Hepatocyte (in vitro differentiated cells): Measurements from ENCODE around the gene LY86. TPM values are rescaled to one million over a fixed set of nuclear protein-coding genes. Genes with fewer than 3 reads are reported as not detected.

Experiments used
- DNase-seq: peaks from one replicate; pipeline ENCODE4 v3.0.0-alpha.2; 2016; ENCODE audit warnings: low spot score
- H2AFZ ChIP-seq: fragments of 200-600 bp; sonication (generic); 2 replicates; pipeline ENCODE4 v1.6.0; 2016; ENCODE audit warnings: antibody characterized with exemption, mild to moderate bottlenecking
- H3K27ac ChIP-seq: fragments of 200-600 bp; sonication (generic); 2 replicates; pipeline ENCODE4 v1.5.1; 2016; ENCODE audit warnings: mild to moderate bottlenecking
- H3K27me3 ChIP-seq: fragments of 200-600 bp; sonication (generic); 2 replicates; pipeline ENCODE4 v1.6.1; 2016
- H3K36me3 ChIP-seq: fragments of 200-600 bp; sonication (generic); replicated peaks from 2 replicates; pipeline ENCODE4 v1.5.1; 2016; ENCODE audit warnings: low read depth; ENCODE audit not compliant: insufficient read depth
- H3K4me1 ChIP-seq: fragments of 200-600 bp; sonication (generic); 2 replicates; pipeline ENCODE4 v1.5.1; 2016; ENCODE audit warnings: mild to moderate bottlenecking, moderate library complexity; ENCODE audit not compliant: insufficient read depth
- H3K4me2 ChIP-seq: fragments of 200-600 bp; sonication (generic); 2 replicates; pipeline ENCODE4 v1.6.0; 2016
- H3K4me3 ChIP-seq: fragments of 200-600 bp; sonication (generic); 2 replicates; pipeline ENCODE4 v1.5.1; 2016; ENCODE audit warnings: mild to moderate bottlenecking
- H3K79me2 ChIP-seq: fragments of 200-600 bp; sonication (generic); 2 replicates; pipeline ENCODE4 v1.6.0; 2017; ENCODE audit warnings: mild to moderate bottlenecking
- H3K9me2 ChIP-seq: fragments of 200-600 bp; sonication (generic); replicated peaks from 2 replicates; pipeline ENCODE4 v1.6.0; 2017; ENCODE audit warnings: mild to moderate bottlenecking; ENCODE audit not compliant: insufficient read depth
- H3K9me3 ChIP-seq: fragments of 200-600 bp; sonication (generic); 2 replicates; pipeline ENCODE4 v1.5.1; 2016; ENCODE audit warnings: low read depth, mild to moderate bottlenecking
- H4K20me1 ChIP-seq: fragments of 200-600 bp; sonication (generic); 2 replicates; pipeline ENCODE4 v1.6.0; 2016; ENCODE audit warnings: mild to moderate bottlenecking; ENCODE audit not compliant: insufficient read depth, poor library complexity, severe bottlenecking
- EZH2 ChIP-seq: fragments of 200-600 bp; sonication (generic); IDR thresholded peaks from 2 replicates; pipeline ENCODE4 v1.6.1; 2016; ENCODE audit warnings: antibody characterized with exemption, mild to moderate bottlenecking, borderline replicate concordance
- EZH2phosphoT487 ChIP-seq: fragments of 200-600 bp; sonication (generic); IDR thresholded peaks from one replicate; pipeline ENCODE4 v1.6.1; 2018; ENCODE audit warnings: antibody characterized with exemption, mild to moderate bottlenecking, low read depth, moderate library complexity; ENCODE audit not compliant: unreplicated experiment, severe bottlenecking
- WGBS: methylation state at CpG from one replicate; pipeline ENCODE4 v1.1.6; 2016; ENCODE audit warnings: low lambda C conversion rate; ENCODE audit errors: missing lambda C conversion rate; 5-methylcytosine and 5-hydroxymethylcytosine counted together
- polyA plus RNA-seq: library from polyadenylated mRNA; unstranded; fragments of >200 nt; fragmentation: Nextera tagmentation; extraction: Ambion mirVana; gene quantifications from 2 replicates; pipeline ENCODE4 v1.2.1, GENCODE V29; 2016
- total RNA-seq: library from RNA; depleted of rRNA; stranded (reverse); fragments of >200 nt; gene quantifications from 2 replicates; pipeline ENCODE4 v1.2.3, GENCODE V29; 2014
- TF ChIP-seq, protein P1 (sequence below): fragments of 200-600 bp; sonication (generic); IDR thresholded peaks from 2 replicates; pipeline ENCODE4 v1.5.1; 2016; ENCODE audit warnings: antibody characterized with exemption, mild to moderate bottlenecking; ENCODE audit not compliant: poor library complexity

LY86 gene
- total and polyA plus RNA-seq, 2 experiments from 2014 or later = 0.27 to 0.82 TPM

DNA sequence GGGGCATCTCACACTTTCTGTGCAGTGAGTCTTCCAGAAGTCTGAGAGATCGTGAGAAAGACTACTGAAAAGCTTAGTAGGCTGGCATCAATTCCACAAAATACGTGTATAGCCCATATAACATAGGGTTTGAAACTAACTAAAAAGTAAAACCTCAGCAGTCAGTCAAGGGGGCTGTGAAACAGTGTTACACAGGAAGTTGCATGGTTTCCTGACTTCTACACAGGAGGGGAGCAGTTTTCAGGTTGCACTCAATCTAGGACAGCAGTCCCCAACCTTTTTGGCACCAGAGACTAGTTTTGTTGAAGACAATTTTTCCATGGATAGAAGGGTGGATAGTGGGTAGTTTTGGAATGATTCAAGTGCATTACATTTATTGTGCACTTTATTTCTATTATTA, 4.7 kb upstream of the LY86 start:
- H3K9me3 ChIP-seq = no peaks in the 10 kb centered on the region

DNA sequence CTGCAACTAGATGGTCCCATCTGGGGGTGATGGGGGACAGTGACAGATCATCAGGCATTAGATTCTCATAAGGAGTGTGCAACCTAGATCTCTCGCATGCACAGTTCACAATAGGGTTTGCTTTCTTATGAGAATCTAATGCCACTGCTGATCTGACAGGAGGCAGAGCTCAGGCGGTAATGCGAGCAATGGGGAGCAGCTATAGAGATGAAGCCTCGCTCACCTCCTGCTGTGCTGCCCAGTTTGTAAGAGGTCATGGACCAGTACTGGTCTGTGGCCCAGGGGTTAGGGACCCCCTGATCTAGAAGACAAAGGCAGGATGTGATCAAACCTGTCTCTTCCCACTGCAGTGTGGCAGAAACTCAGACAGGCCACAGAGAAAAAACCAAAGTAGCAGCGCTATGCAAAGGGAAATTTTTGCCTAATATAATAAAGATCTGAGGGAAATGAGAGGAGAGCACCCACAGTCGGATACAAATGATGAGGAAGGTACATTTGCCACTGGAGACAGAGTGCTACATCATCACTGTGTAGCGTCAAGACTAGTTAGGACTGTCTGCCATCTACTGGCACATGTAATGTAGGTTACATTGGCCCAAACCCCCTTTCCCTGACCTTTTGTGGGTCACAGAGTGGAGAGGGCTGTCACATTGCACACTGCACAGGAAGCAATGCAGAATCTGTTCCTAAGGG, 4.1 kb upstream of the LY86 start:
- no peaks in the 10 kb centered on the region for H3K36me3 ChIP-seq
- H3K4me2 ChIP-seq = no peak overlapping the region
- no peaks in the 10 kb centered on the region for H4K20me1 ChIP-seq
- H3K4me3 ChIP-seq = no peak overlapping the region
- 82% methylated on average over 7 of the region's 7 CpGs for WGBS
- no peak for DNase-seq
- no peaks in the 10 kb centered on the region for H3K9me3 ChIP-seq
- H3K79me2 ChIP-seq = no peaks in the 10 kb centered on the region
- H3K9me2 ChIP-seq = no peaks in the 10 kb centered on the region
- no peaks in the 10 kb centered on the region for H3K27me3 ChIP-seq
- no peak overlapping the region for H2AFZ ChIP-seq
- no peak for TF ChIP-seq EZH2phosphoT487
- no peak for TF ChIP-seq EZH2
- TF ChIP-seq, protein P1, sequence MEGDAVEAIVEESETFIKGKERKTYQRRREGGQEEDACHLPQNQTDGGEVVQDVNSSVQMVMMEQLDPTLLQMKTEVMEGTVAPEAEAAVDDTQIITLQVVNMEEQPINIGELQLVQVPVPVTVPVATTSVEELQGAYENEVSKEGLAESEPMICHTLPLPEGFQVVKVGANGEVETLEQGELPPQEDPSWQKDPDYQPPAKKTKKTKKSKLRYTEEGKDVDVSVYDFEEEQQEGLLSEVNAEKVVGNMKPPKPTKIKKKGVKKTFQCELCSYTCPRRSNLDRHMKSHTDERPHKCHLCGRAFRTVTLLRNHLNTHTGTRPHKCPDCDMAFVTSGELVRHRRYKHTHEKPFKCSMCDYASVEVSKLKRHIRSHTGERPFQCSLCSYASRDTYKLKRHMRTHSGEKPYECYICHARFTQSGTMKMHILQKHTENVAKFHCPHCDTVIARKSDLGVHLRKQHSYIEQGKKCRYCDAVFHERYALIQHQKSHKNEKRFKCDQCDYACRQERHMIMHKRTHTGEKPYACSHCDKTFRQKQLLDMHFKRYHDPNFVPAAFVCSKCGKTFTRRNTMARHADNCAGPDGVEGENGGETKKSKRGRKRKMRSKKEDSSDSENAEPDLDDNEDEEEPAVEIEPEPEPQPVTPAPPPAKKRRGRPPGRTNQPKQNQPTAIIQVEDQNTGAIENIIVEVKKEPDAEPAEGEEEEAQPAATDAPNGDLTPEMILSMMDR = no peak
- peaks cover 6% of the 10 kb centered on the region for H3K4me1 ChIP-seq
- no peak overlapping the region for H3K27ac ChIP-seq

More for the DNA sequence above, 4.7 kb upstream of the LY86 start:
- Histone ChIP-seq H3K36me3 (no peaks in the 10 kb centered on the region), H3K4me2 (no peak overlapping the region), H3K9me2 (no peaks in the 10 kb centered on the region), H2AFZ (no peak overlapping the region), H3K4me1 (peaks cover 6% of the 10 kb centered on the region), H4K20me1 (no peaks in the 10 kb centered on the region), H3K27me3 (no peaks in the 10 kb centered on the region), H3K4me3 (no peak overlapping the region), H3K27ac (no peak overlapping the region), H3K79me2 (no peaks in the 10 kb centered on the region)
- TF ChIP-seq, protein P1 = no peak
- TF ChIP-seq EZH2phosphoT487 (no peak), EZH2 (no peak)
- 81% methylated on average over 2 of the region's 2 CpGs for WGBS
- DNase-seq = no peak

DNA sequence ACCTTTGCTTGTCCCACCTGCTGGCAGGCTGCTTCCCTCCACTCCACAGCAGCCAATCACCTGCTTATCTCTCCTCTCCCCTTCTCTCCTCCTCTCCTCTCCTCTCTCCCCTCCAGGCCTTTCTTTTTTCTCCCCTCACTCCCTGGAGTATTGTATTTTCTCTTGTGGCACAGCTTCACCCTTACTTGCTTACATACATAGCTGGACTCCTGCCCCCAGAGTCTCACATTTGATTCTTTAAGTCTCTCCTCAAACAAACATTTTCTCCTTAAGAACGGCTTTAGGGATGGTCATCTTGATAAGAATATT, 3.6 kb upstream of the LY86 start:
- Histone ChIP-seq H3K4me1 (peaks cover 6% of the 10 kb centered on the region), H2AFZ (no peak overlapping the region), H3K4me2 (no peak overlapping the region), H3K9me2 (no peaks in the 10 kb centered on the region), H3K9me3 (no peaks in the 10 kb centered on the region), H3K79me2 (no peaks in the 10 kb centered on the region), H3K27ac (no peak overlapping the region), H4K20me1 (no peaks in the 10 kb centered on the region), H3K36me3 (no peaks in the 10 kb centered on the region), H3K4me3 (no peak overlapping the region), H3K27me3 (no peaks in the 10 kb centered on the region)
- WGBS = 38% methylated on average over 1 of the region's 1 CpG
- no peak for DNase-seq
- TF ChIP-seq, protein P1 = no peak
- TF ChIP-seq EZH2phosphoT487 (no peak), EZH2 (no peak)

DNA sequence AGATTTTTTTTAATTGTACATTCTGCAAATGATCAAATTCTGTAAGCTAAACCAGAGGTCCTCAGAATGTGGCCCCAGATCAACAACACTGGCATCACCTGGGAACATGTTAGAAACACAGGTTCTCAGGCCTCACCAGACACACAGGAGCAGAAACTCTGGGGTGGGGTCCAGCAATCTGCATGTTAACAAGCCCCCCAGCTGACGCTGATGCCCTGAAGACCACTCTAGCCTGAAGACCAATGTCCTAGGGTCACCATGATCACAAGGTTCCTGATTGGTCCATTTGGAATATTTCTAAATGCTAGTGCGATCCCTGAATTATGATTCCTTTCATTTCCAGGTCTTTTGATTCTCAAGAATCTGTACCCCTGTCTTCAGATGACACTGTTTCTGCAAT, 2.4 kb upstream of the LY86 start:
- DNase-seq = no peak
- no peak overlapping the region for H3K4me3 ChIP-seq
- H3K27ac ChIP-seq = no peak overlapping the region
- WGBS = 50% methylated on average over 2 of the region's 2 CpGs
- no peaks in the 10 kb centered on the region for H3K36me3 ChIP-seq
- no peaks in the 10 kb centered on the region for H3K27me3 ChIP-seq
- H2AFZ ChIP-seq = no peak overlapping the region
- H4K20me1 ChIP-seq = no peaks in the 10 kb centered on the region
- H3K9me3 ChIP-seq = no peaks in the 10 kb centered on the region
- H3K4me1 ChIP-seq = peaks cover 6% of the 10 kb centered on the region
- no peak for TF ChIP-seq EZH2phosphoT487
- TF ChIP-seq, protein P1 = no peak
- no peak for TF ChIP-seq EZH2
- H3K79me2 ChIP-seq = no peaks in the 10 kb centered on the region
- no peaks in the 10 kb centered on the region for H3K9me2 ChIP-seq
- H3K4me2 ChIP-seq = no peak overlapping the region
